Mesenteric fat pad (tissue), 1 donor: Measurements from ENCODE around the gene PCED1A. TPM values are rescaled to one million over a fixed set of nuclear protein-coding genes. Genes with fewer than 3 reads are reported as not detected.

ENCODE experiments used
- total RNA-seq: library from RNA; stranded (reverse); fragmentation: NEBNext Ultra II Directional; extraction: Animal tissue kit (Norgen Biotek cat#: 25700); gene quantifications from one replicate; pipeline ENCODE4 v1.2.1, GENCODE V29; 2021
- donor health status: DM: yes; HTN: yes; CAD: no.

PCED1A gene
- total RNA-seq, 1 donor from 2014 or later: 28.5 TPM

Other genes with a start within 250 kb of the PCED1A start
- gene NOP56, start 188.0 kb downstream of the PCED1A start, total RNA-seq: 165 TPM
- gene IDH3B, start 176.4 kb downstream of the PCED1A start, total RNA-seq: 66.7 TPM
- gene EBF4, start 147.9 kb downstream of the PCED1A start, total RNA-seq: 6.0 TPM
- 57.7 TPM for gene CPXM1, start 40.0 kb downstream of the PCED1A start, total RNA-seq
- 0.84 TPM for gene C20orf141, start 25.7 kb downstream of the PCED1A start, total RNA-seq
- gene TMEM239, start 24.3 kb downstream of the PCED1A start, total RNA-seq: 0.10 TPM
- 42.0 TPM for gene VPS16, start 90 bp upstream of the PCED1A start, total RNA-seq
- 65.2 TPM for gene PTPRA, start 32.8 kb upstream of the PCED1A start, total RNA-seq
- gene GNRH2, start 203.0 kb upstream of the PCED1A start, total RNA-seq: not detected
- 36.5 TPM for gene MRPS26, start 205.4 kb upstream of the PCED1A start, total RNA-seq
- gene OXT, start 231.0 kb upstream of the PCED1A start, total RNA-seq: 1.5 TPM
- 0.96 TPM for gene AVP, start 244.1 kb upstream of the PCED1A start, total RNA-seq